CD4-positive, alpha-beta T cell treated with Interleukin-15 for 4 hours (primary cell): Measurements from ENCODE around the gene CNN2.
A peak's percentile ranks its signal among the peaks of the same experiment; 100 is the strongest.

ENCODE experiments used
- DNase-seq: peaks from one replicate; pipeline ENCODE4 v3.0.0-alpha.2; 2020; ENCODE audit warnings: low spot score

CNN2 gene

GRCh38 chr19:995051-995827 lies 31.2 kb upstream of the CNN2 start:
- no peak for DNase-seq

GRCh38 chr19:996051-996838 lies 30.2 kb upstream of the CNN2 start:
- peak; percentile 66 for DNase-seq

- DNase-seq: no peak
Measured at GRCh38 chr19:998064-998463, 28.3 kb upstream of the CNN2 start.

GRCh38 chr19:999379-999719 lies 27.1 kb upstream of the CNN2 start:
- no peak for DNase-seq

GRCh38 chr19:1000095-1000494 lies 26.3 kb upstream of the CNN2 start, which contains the start of gene GRIN3B:
TSS of gene GRIN3B (plus strand) at chr19:1000419. CDS start at chr19:1000438, 19 bp downstream.
- DNase-seq: peak; percentile 60

- no peak for DNase-seq
Measured at GRCh38 chr19:1000591-1001537, 25.5 kb upstream of the CNN2 start.

GRCh38 chr19:1001538-1002166 lies 24.8 kb upstream of the CNN2 start:
- peak; percentile 66 for DNase-seq

- DNase-seq: no peak
Measured at GRCh38 chr19:1002600-1002999, 23.8 kb upstream of the CNN2 start.

- DNase-seq: no peak
Measured at GRCh38 chr19:1003283-1003682, 23.1 kb upstream of the CNN2 start.

GRCh38 chr19:1004204-1004802 lies 22.1 kb upstream of the CNN2 start:
- no peak for DNase-seq

GRCh38 chr19:1004803-1005664 lies 21.4 kb upstream of the CNN2 start:
- DNase-seq: no peak

GRCh38 chr19:1006711-1007398 lies 19.6 kb upstream of the CNN2 start:
- DNase-seq: no peak

- no peak for DNase-seq
Measured at GRCh38 chr19:1007399-1008251, 18.8 kb upstream of the CNN2 start.

- no peak for DNase-seq
Measured at GRCh38 chr19:1008268-1009040, 18.0 kb upstream of the CNN2 start.

GRCh38 chr19:1009041-1009980 lies 17.1 kb upstream of the CNN2 start:
- DNase-seq: no peak

GRCh38 chr19:1009981-1010538 lies 16.3 kb upstream of the CNN2 start:
- DNase-seq: no peak
